Activated CD4-positive, alpha-beta T cell treated with anti-CD3 and anti-CD28 coated beads, Interleukin-2, amount 10 ng/mL, durations not matched to agents 24 days and 14 days (primary cell): Measurements from ENCODE around the gene PARVB. TPM values are rescaled to one million over a fixed set of nuclear protein-coding genes. Genes with fewer than 3 reads are reported as not detected.
A peak's percentile ranks its signal among the peaks of the same experiment; 100 is the strongest.
"Not testable (repeated sequence)": the region's sequence is repeated elsewhere in the genome, so short reads cannot be mapped to it uniquely, and the experiment has no call there.

Source experiments
- DNase-seq: peaks from one replicate; pipeline ENCODE4 v3.0.0; 2022
- H3K27ac Mint-ChIP-seq: one replicate; pipeline ENCODE4 v1.8.0; 2022; ENCODE audit warnings: mild to moderate bottlenecking, mixed read lengths
- H3K27me3 Mint-ChIP-seq: one replicate; pipeline ENCODE4 v1.8.0; 2022; ENCODE audit warnings: mixed read lengths
- H3K36me3 Mint-ChIP-seq: one replicate; pipeline ENCODE4 v1.8.0; 2022; ENCODE audit warnings: low read depth, mild to moderate bottlenecking, mixed read lengths
- H3K4me1 Mint-ChIP-seq: one replicate; pipeline ENCODE4 v1.8.0; 2021; ENCODE audit warnings: mixed read lengths
- H3K4me3 Mint-ChIP-seq: one replicate; pipeline ENCODE4 v1.8.0; 2022; ENCODE audit warnings: mild to moderate bottlenecking, moderate library complexity, mixed read lengths
- H3K9me3 Mint-ChIP-seq: one replicate; pipeline ENCODE4 v1.8.0; 2021; ENCODE audit warnings: mixed read lengths
- intact Hi-C: fragments of 100-400 bp; cut with micrococcal nuclease; formaldehyde crosslinking; loops from one replicate; pipeline ENCODE4 v1.15.1; 2023
- total RNA-seq: library from RNA; stranded (reverse); gene quantifications from 2 replicates; pipeline ENCODE4 v1.2.3, GENCODE V29; 2022

PARVB gene
- total RNA-seq, 1 donor from 2014 or later = 112 TPM

DNA sequence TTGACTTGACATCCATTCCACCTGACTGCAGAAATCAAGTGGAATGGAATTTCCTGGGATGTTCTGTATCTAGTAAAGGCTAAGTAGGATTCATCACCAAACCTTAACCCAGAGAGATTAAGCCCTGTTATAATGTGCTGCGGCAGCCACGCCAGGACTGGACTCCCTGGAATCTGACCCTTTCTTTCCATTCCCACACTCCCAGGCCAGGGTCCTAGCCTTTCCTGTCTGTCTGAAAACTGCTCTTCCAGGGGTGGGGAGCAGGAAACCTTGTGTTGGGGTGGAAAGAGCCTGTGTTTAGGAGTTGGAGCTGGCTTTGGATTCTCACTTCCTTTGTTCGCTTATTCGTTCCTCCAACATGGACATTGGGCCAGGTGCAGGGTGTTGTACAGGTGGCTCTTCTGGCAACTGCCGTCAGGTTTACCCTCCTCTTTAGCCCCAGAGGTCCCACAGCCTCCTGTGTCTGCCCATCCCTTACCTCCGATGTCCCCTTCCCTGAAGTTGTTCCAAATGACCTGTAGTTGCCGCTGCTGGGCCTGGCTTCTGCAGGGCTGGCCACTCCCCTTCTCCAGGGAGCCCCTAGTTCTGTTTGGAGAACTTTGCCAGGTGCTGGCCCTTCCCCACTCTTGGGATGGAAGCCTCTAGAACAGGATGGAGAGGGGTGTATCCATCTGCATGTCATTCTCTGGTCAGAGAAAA lies 20.5 kb upstream of the PARVB start:
- Mint-ChIP-seq H3K27me3 (no peaks in the 10 kb centered on the region), H3K36me3 (peaks cover 7% of the 10 kb centered on the region), H3K9me3 (no peaks in the 10 kb centered on the region), H3K27ac (no peak overlapping the region), H3K4me1 (no peaks in the 10 kb centered on the region), H3K4me3 (no peak overlapping the region)
- intact Hi-C loops = no loop called here
- DNase-seq = no peak

DNA sequence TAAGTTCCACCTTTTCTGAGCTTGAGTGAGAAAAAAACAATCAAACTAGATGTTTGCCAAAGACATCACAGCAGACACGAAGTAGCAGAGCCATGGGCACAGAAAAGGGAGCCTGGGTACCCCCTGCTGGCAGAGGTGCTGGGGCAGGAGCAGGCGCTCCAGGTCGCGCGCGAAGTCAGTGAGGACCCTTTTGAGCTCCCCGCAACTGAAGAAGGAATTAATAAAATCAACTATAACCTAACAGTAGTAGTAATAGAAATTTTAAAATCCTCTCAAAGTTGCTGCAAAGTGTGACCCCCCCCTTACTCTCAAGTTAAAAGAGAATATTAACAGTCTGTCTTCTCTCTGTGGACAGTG lies 20.0 kb upstream of the PARVB start:
- no peak for DNase-seq
- Mint-ChIP-seq H3K27ac (no peak overlapping the region), H3K4me1 (no peaks in the 10 kb centered on the region), H3K27me3 (no peaks in the 10 kb centered on the region), H3K4me3 (no peak overlapping the region), H3K9me3 (no peaks in the 10 kb centered on the region), H3K36me3 (peaks cover 2% of the 10 kb centered on the region)
- intact Hi-C loops = no loop called here

- Mint-ChIP-seq H3K4me1 (no peaks in the 10 kb centered on the region), H3K36me3 (peaks cover 1% of the 10 kb centered on the region), H3K27ac (no peak overlapping the region), H3K27me3 (no peaks in the 10 kb centered on the region), H3K4me3 (no peak overlapping the region), H3K9me3 (no peaks in the 10 kb centered on the region)
- no peak for DNase-seq
- intact Hi-C loops = no loop called here
These were observed 18.6 kb upstream of the PARVB start for GRCh38 chr22:44005524-44005923.

DNA sequence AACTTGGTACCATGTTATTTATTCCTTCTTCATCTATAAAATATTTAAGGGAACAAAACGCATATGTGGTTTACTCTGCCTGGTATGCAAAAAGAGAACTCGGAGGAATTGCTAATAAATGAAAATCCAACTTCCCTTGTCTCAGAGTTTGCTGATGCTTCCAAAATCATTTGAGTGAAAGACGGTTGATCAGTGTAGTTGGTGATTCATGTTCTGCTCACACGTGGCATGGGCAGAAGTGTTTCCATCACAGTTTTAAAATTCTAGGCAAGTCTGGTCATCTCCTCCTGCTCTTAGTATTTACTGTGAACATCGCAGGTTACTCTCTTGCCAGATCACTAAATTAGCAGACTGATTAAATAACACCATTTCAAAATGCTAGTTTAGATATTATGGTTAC lies 11.9 kb upstream of the PARVB start:
- intact Hi-C loops = no loop called here
- no peak overlapping the region for H3K4me3 Mint-ChIP-seq
- no peaks in the 10 kb centered on the region for H3K27me3 Mint-ChIP-seq
- H3K36me3 Mint-ChIP-seq = no peaks in the 10 kb centered on the region
- DNase-seq = no peak
- H3K9me3 Mint-ChIP-seq = no peaks in the 10 kb centered on the region
- H3K4me1 Mint-ChIP-seq = peaks cover 1% of the 10 kb centered on the region
- no peak overlapping the region for H3K27ac Mint-ChIP-seq

DNA sequence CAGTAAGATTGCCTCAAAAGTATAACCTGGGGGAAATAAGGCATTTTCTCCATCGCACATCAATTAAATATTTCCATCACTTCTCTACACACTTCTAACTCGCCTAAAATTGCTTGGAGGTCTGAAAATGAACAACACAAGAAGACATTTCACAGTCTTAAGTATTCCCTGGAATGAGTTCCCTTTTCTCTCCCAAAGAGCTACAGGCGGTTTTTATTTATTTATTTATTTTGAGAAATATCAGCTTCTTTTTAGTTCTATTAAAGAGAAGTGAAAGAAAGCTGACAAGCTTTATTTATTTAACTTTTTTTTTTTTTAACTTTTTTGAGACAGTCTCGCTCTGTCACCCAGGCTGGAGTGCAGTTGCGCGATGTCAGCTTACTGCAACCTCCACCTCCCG lies 11.5 kb upstream of the PARVB start:
- Mint-ChIP-seq H3K9me3 (no peaks in the 10 kb centered on the region), H3K4me3 (no peak overlapping the region), H3K36me3 (no peaks in the 10 kb centered on the region), H3K27me3 (no peaks in the 10 kb centered on the region), H3K27ac (no peak overlapping the region), H3K4me1 (peaks cover 1% of the 10 kb centered on the region)
- DNase-seq = no peak
- intact Hi-C loops = no loop called here

DNA sequence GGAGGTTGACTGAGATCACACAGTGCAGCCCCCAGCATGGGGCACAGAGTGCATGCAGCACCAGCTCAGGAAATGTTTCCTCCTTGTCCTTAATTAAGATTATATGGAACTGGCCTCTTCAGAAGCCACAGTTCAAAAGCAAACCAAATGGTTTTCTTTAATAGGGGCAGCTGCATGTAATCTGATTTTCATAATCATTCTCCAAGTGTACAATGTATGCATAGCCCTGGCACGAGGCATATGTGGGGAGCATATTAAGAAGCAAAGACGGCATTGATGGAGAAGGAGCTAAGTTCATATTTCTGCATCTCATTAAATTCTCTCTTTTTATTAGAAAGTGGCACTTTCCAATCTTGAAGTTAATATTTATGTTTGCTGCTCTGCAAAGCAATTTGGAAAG lies 9.9 kb upstream of the PARVB start:
- Mint-ChIP-seq H3K36me3 (no peaks in the 10 kb centered on the region), H3K27me3 (no peaks in the 10 kb centered on the region), H3K9me3 (no peaks in the 10 kb centered on the region), H3K4me1 (peaks cover 1% of the 10 kb centered on the region), H3K4me3 (no peak overlapping the region), H3K27ac (no peak overlapping the region)
- DNase-seq = no peak
- intact Hi-C loops = no loop called here

GRCh38 chr22:44016586-44016985 lies 7.5 kb upstream of the PARVB start:
- H3K9me3 Mint-ChIP-seq, H3K4me3 Mint-ChIP-seq, intact Hi-C loops, H3K4me1 Mint-ChIP-seq, DNase-seq, H3K36me3 Mint-ChIP-seq, H3K27me3 Mint-ChIP-seq, H3K27ac Mint-ChIP-seq: not testable (repeated sequence)

GRCh38 chr22:44018594-44018993 lies 5.5 kb upstream of the PARVB start:
- Mint-ChIP-seq H3K27ac (no peak overlapping the region), H3K27me3 (no peaks in the 10 kb centered on the region), H3K9me3 (no peaks in the 10 kb centered on the region), H3K36me3 (peaks cover 14% of the 10 kb centered on the region), H3K4me1 (peaks cover 12% of the 10 kb centered on the region), H3K4me3 (no peak overlapping the region)
- no peak for DNase-seq
- intact Hi-C loops = no loop called here

DNA sequence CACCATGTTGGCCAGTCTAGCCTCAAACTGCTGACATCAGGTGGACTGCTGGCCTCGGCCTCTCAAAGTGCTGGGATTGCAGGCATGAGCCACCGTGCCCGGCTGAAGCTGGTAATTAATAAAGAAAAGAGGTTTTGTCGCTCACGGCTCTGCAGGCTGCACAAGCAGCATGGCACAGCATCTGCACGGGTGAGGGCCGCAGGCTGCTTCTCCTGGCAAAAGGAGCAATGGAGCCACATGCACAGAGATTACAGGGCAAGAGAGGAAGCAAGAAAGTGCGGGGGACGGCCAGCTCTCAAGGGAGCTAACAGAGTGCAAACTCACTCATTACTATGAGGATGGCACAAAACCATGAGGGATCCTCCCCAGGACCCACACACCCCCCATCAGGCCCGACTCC lies 4.7 kb upstream of the PARVB start:
- peaks cover 14% of the 10 kb centered on the region for H3K4me1 Mint-ChIP-seq
- intact Hi-C loops = no loop called here
- no peak overlapping the region for H3K27ac Mint-ChIP-seq
- no peak overlapping the region for H3K4me3 Mint-ChIP-seq
- no peaks in the 10 kb centered on the region for H3K9me3 Mint-ChIP-seq
- DNase-seq = no peak
- H3K27me3 Mint-ChIP-seq = no peaks in the 10 kb centered on the region
- peaks cover 17% of the 10 kb centered on the region for H3K36me3 Mint-ChIP-seq

DNA sequence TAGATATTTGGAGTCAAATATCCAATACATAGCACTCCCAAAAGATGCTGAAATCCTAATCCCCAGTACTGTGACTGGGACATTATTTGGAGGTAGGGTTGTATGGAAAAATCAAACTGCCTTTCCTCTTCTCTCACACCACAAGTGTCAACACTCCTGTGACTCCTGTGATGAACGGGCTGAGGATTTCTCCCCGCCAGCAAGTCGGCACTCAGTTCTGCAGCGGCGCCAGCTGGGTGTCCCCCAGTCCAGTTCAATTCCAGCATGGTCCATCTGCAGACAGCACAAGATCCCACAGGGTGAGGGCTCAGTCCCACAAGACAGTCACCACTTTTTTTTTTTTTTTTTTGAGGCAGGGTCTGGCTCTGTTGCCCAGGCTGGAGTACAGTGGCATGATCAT lies 4.3 kb upstream of the PARVB start:
- H3K9me3 Mint-ChIP-seq = no peaks in the 10 kb centered on the region
- no peak overlapping the region for H3K27ac Mint-ChIP-seq
- peaks cover 17% of the 10 kb centered on the region for H3K36me3 Mint-ChIP-seq
- no peaks in the 10 kb centered on the region for H3K27me3 Mint-ChIP-seq
- DNase-seq = no peak
- intact Hi-C loops = no loop called here
- no peak overlapping the region for H3K4me3 Mint-ChIP-seq
- H3K4me1 Mint-ChIP-seq = peaks cover 14% of the 10 kb centered on the region

DNA sequence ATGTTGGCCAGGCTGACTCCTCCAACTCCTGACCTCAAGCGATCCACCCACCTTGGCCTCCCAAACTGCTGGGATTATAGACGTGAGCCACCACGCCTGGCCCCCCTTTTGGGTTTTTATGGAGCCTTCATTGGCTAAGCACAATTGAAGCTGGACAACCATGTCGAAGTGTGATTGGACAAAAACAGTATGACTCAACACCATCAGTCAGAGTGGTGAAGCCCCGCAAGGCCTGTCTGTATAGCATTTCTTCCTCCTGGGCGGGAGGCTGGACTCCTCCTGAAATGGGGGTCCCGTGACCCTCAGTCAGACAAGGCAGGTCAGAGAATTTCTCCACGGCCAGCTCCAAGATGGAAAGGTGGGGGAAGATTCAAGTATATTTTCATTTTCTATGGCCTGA lies 3.1 kb upstream of the PARVB start:
- peaks cover 25% of the 10 kb centered on the region for H3K36me3 Mint-ChIP-seq
- no peaks in the 10 kb centered on the region for H3K9me3 Mint-ChIP-seq
- intact Hi-C loops = no loop called here
- peak overlapping the region; percentile 9 for H3K4me3 Mint-ChIP-seq
- DNase-seq = no peak
- H3K27ac Mint-ChIP-seq = no peak overlapping the region
- H3K27me3 Mint-ChIP-seq = no peaks in the 10 kb centered on the region
- H3K4me1 Mint-ChIP-seq = peaks cover 23% of the 10 kb centered on the region

GRCh38 chr22:44023404-44024287 lies 456 bp upstream of the PARVB start:
- Mint-ChIP-seq H3K4me3 (peak overlapping the region; percentile 97), H3K27ac (peak overlapping the region; percentile 96), H3K4me1 (peaks cover 42% of the 10 kb centered on the region), H3K36me3 (peaks cover 37% of the 10 kb centered on the region), H3K9me3 (no peaks in the 10 kb centered on the region), H3K27me3 (no peaks in the 10 kb centered on the region)
- peak; percentile 87 for DNase-seq
- intact Hi-C loops = no loop called here

- Mint-ChIP-seq H3K9me3 (no peaks in the 10 kb centered on the region), H3K4me3 (peak overlapping the region; percentile 94), H3K36me3 (peaks cover 39% of the 10 kb centered on the region), H3K27ac (peak overlapping the region; percentile 100), H3K4me1 (peaks cover 46% of the 10 kb centered on the region), H3K27me3 (no peaks in the 10 kb centered on the region)
- intact Hi-C loops = no loop called here
- peak; percentile 61 for DNase-seq
These were observed 1.3 kb downstream of the PARVB start for GRCh38 chr22:44025171-44026065.
